K562 (cell line): Measurements from ENCODE around the gene COL1A1. TPM values are rescaled to one million over a fixed set of nuclear protein-coding genes. Genes with fewer than 3 reads are reported as not detected.

Experiments used
- ARID1B ChIP-seq: fragments of 450-650 bp; IDR thresholded peaks from 2 replicates; pipeline ENCODE4 v1.6.1; 2016; ENCODE audit warnings: antibody characterized with exemption, mild to moderate bottlenecking, inconsistent platforms
- CBX1 ChIP-seq: sonication (generic); IDR thresholded peaks from 2 replicates; pipeline ENCODE4 v1.6.1; 2016; ENCODE audit warnings: antibody characterized with exemption, low read depth, mild to moderate bottlenecking
- MTA3 ChIP-seq: fragments of 450-650 bp; formaldehyde crosslinking; IDR thresholded peaks from 2 replicates; pipeline ENCODE4 v1.6.1; 2017; ENCODE audit warnings: mild to moderate bottlenecking, borderline replicate concordance
- OTX1 ChIP-seq: fragments of 450-650 bp; formaldehyde crosslinking; IDR thresholded peaks from 2 replicates; pipeline ENCODE4 v1.4.0; 2022; ENCODE audit warnings: mild to moderate bottlenecking
- TCF15 ChIP-seq: fragments of 250-450 bp; sonication (Bioruptor Pico); IDR thresholded peaks from 2 replicates; pipeline ENCODE4 v1.8.0; 2022; ENCODE audit warnings: moderate library complexity, mild to moderate bottlenecking, inconsistent platforms
- ZNF24 ChIP-seq: fragments of 450-650 bp; IDR thresholded peaks from 2 replicates; pipeline ENCODE4 v1.6.1; 2016
- polyA plus RNA-seq, 8 experiments: library from polyadenylated mRNA; depleted of rRNA in 4 of 8; stranded (reverse) in 5 of 8; unstranded in 3 of 8; fragments of >200 nt; fragmentation: Nextera tagmentation in 2 of 8; fragmentation: Illumina TruSeq in 1 of 8; extraction: Ambion mirVana in 2 of 8; extraction: Trizol in 1 of 8; gene quantifications; 2 replicates each; pipeline versions ENCODE4 v1.2.1 to v1.2.3, GENCODE V29; 2011 to 2014; ENCODE audit warnings: inconsistent platforms in 1 of 8, missing spikeins in 1 of 8
- total RNA-seq, 7 experiments: library from RNA; depleted of rRNA in 6 of 7; stranded (reverse); fragments of >200 nt in 6 of 7; fragmentation: Illumina TruSeq in 2 of 7; extraction: Trizol in 2 of 7; gene quantifications; 2 replicates each; pipeline versions ENCODE4 v1.2.1 to v1.2.3, GENCODE V29; 2011 to 2021; ENCODE audit warnings: low replicate concordance in 1 of 7
- TF ChIP-seq, protein P1 (sequence below): fragments of 450-650 bp; IDR thresholded peaks from 2 replicates; pipeline ENCODE4 v1.6.1; 2016; ENCODE audit warnings: antibody characterized with exemption
- TF ChIP-seq, protein P2 (sequence below): fragments of 250-450 bp; sonication (Bioruptor Pico); IDR thresholded peaks from 2 replicates; pipeline ENCODE4 v1.5.0; 2020; ENCODE audit warnings: mild to moderate bottlenecking
- TF ChIP-seq, protein P3 (sequence below): fragments of 200-800 bp; sonication (Bioruptor generic); IDR thresholded peaks from 2 replicates; pipeline ENCODE4 v1.6.1; 2017; ENCODE audit warnings: missing genetic modification characterization, missing compliant biosample characterization

Gene COL1A1
- total and polyA plus RNA-seq, 9 of the 15 experiments (the other 6 are each of a cell fraction or from before 2014, with no cell fraction given) = 0.04 to 3.4 (median 0.18) TPM

DNA sequence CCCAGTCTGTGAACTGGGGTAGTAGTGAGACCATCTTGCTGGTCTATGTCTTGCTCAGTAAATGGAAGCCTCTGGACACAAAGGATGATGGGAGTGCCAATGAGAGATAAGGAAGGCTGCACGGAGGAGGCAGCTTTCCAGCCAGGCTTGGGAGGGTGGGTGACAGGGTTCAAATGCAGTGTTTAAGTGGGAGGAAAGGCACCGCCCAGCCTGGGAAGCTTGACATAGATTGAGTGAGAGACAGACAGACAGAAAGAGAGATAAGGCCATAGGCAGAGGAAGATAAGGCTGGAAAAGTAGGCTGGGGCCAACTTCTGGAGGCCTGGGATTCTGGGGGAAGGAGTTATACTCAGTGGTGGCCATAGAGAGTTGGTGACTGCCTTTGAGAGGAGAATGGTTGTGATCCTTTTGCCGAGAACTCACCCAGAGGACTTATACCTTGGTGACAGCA is 7.2 kb upstream of the COL1A1 start (continued):
- TF ChIP-seq, protein P1, sequence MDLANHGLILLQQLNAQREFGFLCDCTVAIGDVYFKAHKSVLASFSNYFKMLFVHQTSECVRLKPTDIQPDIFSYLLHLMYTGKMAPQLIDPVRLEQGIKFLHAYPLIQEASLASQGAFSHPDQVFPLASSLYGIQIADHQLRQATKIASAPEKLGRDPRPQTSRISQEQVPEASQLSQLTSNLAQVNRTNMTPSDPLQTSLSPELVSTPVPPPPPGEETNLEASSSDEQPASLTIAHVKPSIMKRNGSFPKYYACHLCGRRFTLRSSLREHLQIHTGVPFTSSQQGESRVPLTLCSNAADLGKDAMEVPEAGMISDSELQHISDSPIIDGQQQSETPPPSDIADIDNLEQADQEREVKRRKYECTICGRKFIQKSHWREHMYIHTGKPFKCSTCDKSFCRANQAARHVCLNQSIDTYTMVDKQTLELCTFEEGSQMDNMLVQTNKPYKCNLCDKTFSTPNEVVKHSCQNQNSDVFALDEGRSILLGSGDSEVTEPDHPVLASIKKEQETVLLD = peak; percentile 86
- TF ChIP-seq, protein P2, sequence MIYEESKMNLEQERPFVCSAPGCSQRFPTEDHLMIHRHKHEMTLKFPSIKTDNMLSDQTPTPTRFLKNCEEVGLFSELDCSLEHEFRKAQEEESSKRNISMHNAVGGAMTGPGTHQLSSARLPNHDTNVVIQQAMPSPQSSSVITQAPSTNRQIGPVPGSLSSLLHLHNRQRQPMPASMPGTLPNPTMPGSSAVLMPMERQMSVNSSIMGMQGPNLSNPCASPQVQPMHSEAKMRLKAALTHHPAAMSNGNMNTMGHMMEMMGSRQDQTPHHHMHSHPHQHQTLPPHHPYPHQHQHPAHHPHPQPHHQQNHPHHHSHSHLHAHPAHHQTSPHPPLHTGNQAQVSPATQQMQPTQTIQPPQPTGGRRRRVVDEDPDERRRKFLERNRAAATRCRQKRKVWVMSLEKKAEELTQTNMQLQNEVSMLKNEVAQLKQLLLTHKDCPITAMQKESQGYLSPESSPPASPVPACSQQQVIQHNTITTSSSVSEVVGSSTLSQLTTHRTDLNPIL (CRISPR knock-in tag) = no peak
- TF ChIP-seq ZNF24 (0 out of 2 replicates have a peak, but pooled peaks have one; percentile 12), ARID1B (peak; percentile 99), TCF15 (CRISPR knock-in tag) (0 out of 2 replicates have a peak, but pooled peaks have one; percentile 53), OTX1 (CRISPR knock-in tag) (peak; percentile 75; the same call in 1 of the 2 replicates), MTA3 (peak; percentile 91), CBX1 (peak; percentile 73; the same call in 1 of the 2 replicates)
- TF ChIP-seq, protein P3, sequence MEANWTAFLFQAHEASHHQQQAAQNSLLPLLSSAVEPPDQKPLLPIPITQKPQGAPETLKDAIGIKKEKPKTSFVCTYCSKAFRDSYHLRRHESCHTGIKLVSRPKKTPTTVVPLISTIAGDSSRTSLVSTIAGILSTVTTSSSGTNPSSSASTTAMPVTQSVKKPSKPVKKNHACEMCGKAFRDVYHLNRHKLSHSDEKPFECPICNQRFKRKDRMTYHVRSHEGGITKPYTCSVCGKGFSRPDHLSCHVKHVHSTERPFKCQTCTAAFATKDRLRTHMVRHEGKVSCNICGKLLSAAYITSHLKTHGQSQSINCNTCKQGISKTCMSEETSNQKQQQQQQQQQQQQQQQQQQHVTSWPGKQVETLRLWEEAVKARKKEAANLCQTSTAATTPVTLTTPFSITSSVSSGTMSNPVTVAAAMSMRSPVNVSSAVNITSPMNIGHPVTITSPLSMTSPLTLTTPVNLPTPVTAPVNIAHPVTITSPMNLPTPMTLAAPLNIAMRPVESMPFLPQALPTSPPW = peak; percentile 79
